H9 (cell line): ENCODE measurements around the gene SLC16A11. TPM values are rescaled to one million over a fixed set of nuclear protein-coding genes. Genes with fewer than 3 reads are reported as not detected.

ENCODE experiments used
- DNase-seq: peaks from one replicate; pipeline ENCODE4 v3.0.0-alpha.2; 2017
- H2AFZ ChIP-seq: one replicate; pipeline ENCODE4 v1.6.1; 2013; ENCODE audit warnings: mild to moderate bottlenecking, low read length, control low read depth, moderate library complexity
- H2AK5ac ChIP-seq: 2 replicates; pipeline ENCODE4 v1.6.1; 2013; ENCODE audit warnings: low read length, control low read depth, mixed read lengths; ENCODE audit not compliant: insufficient read length
- H2BK120ac ChIP-seq: one replicate; pipeline ENCODE4 v1.6.1; 2013; ENCODE audit warnings: low read depth, mild to moderate bottlenecking, low read length, control low read depth, inconsistent platforms; ENCODE audit not compliant: poor library complexity, severe bottlenecking
- H2BK12ac ChIP-seq: 2 replicates; pipeline ENCODE4 v1.6.1; 2013; ENCODE audit warnings: low read length, control low read depth, mixed read lengths, low read depth; ENCODE audit not compliant: insufficient read length
- H2BK15ac ChIP-seq: 2 replicates; pipeline ENCODE4 v1.6.1; 2013; ENCODE audit warnings: low read depth, low read length, control low read depth
- H2BK20ac ChIP-seq: one replicate; pipeline ENCODE4 v1.6.1; 2013; ENCODE audit warnings: low read depth, mild to moderate bottlenecking, low read length, control low read depth, inconsistent platforms; ENCODE audit not compliant: poor library complexity, severe bottlenecking
- H2BK5ac ChIP-seq: 2 replicates; pipeline ENCODE4 v1.6.1; 2013; ENCODE audit warnings: low read length, control low read depth, mixed read lengths; ENCODE audit not compliant: insufficient read length
- H3K14ac ChIP-seq: 2 replicates; pipeline ENCODE4 v1.6.1; 2013; ENCODE audit warnings: low read length, control low read depth; ENCODE audit not compliant: insufficient read depth
- H3K18ac ChIP-seq: 2 replicates; pipeline ENCODE4 v1.6.1; 2013; ENCODE audit warnings: low read depth, mild to moderate bottlenecking, mixed read lengths, low read length, control low read depth; ENCODE audit not compliant: insufficient read length
- H3K23ac ChIP-seq: 2 replicates; pipeline ENCODE4 v1.6.1; 2013; ENCODE audit warnings: low read length, control low read depth, mixed read lengths, low read depth; ENCODE audit not compliant: insufficient read length
- H3K23me2 ChIP-seq: 2 replicates; pipeline ENCODE4 v1.6.1; 2013; ENCODE audit warnings: low read depth, mild to moderate bottlenecking, mixed read lengths, low read length, control low read depth; ENCODE audit not compliant: insufficient read length, poor library complexity, severe bottlenecking
- H3K27ac ChIP-seq: 2 replicates; pipeline ENCODE4 v1.5.1; 2013; ENCODE audit warnings: low read length, control low read depth, mixed read lengths, low read depth; ENCODE audit not compliant: insufficient read length
- H3K27me3 ChIP-seq: 2 replicates; pipeline ENCODE4 v1.6.1; 2013; ENCODE audit warnings: low read length, control low read depth, inconsistent platforms; ENCODE audit not compliant: insufficient read depth
- H3K4ac ChIP-seq: 2 replicates; pipeline ENCODE4 v1.6.1; 2013; ENCODE audit warnings: low read depth, mild to moderate bottlenecking, control low read depth, inconsistent platforms, low read length, moderate library complexity
- H3K4me1 ChIP-seq: 2 replicates; pipeline ENCODE4 v1.6.1; 2013; ENCODE audit warnings: low read length, control low read depth, inconsistent platforms; ENCODE audit not compliant: insufficient read depth
- H3K4me2 ChIP-seq: 2 replicates; pipeline ENCODE4 v1.6.1; 2013; ENCODE audit warnings: low read length, control low read depth, mixed read lengths; ENCODE audit not compliant: insufficient read length, insufficient read depth
- H3K56ac ChIP-seq: 2 replicates; pipeline ENCODE4 v1.6.1; 2013; ENCODE audit warnings: low read depth, mild to moderate bottlenecking, mixed read lengths, low read length, control low read depth; ENCODE audit not compliant: insufficient read length
- H3K79me1 ChIP-seq: 2 replicates; pipeline ENCODE4 v1.6.1; 2013; ENCODE audit warnings: low read depth, mild to moderate bottlenecking, moderate library complexity, low read length, control low read depth, inconsistent platforms; ENCODE audit not compliant: insufficient read depth, poor library complexity, severe bottlenecking
- H3K79me2 ChIP-seq: 2 replicates; pipeline ENCODE4 v1.6.1; 2013; ENCODE audit warnings: low read length, control low read depth, inconsistent platforms; ENCODE audit not compliant: insufficient read depth
- H3K9ac ChIP-seq: 2 replicates; pipeline ENCODE4 v1.6.1; 2013; ENCODE audit warnings: low read length, control low read depth, mixed read lengths; ENCODE audit not compliant: insufficient read length; ENCODE audit errors: extremely low read depth
- H3K9me3 ChIP-seq: one replicate; pipeline ENCODE4 v1.6.1; 2013; ENCODE audit warnings: low read depth, low read length, inconsistent platforms; ENCODE audit not compliant: control insufficient read depth
- H3T11ph ChIP-seq: one replicate; pipeline ENCODE4 v1.6.1; 2013; ENCODE audit warnings: mild to moderate bottlenecking, low read length, control low read depth, inconsistent platforms
- H4K20me1 ChIP-seq: one replicate; pipeline ENCODE4 v1.6.1; 2013; ENCODE audit not compliant: control insufficient read depth, insufficient read length, insufficient read depth
- H4K5ac ChIP-seq: 2 replicates; pipeline ENCODE4 v1.6.1; 2013; ENCODE audit warnings: low read depth, mild to moderate bottlenecking, mixed read lengths, low read length, control low read depth; ENCODE audit not compliant: insufficient read length
- H4K8ac ChIP-seq: replicated peaks from 2 replicates; pipeline ENCODE4 v1.6.1; 2013; ENCODE audit warnings: low read length, control low read depth, mixed read lengths, low read depth; ENCODE audit not compliant: insufficient read length
- H4K91ac ChIP-seq: 2 replicates; pipeline ENCODE4 v1.6.1; 2013; ENCODE audit warnings: low read depth, mild to moderate bottlenecking, moderate library complexity, mixed read lengths, low read length, control low read depth; ENCODE audit not compliant: insufficient read length
- H3K27ac Mint-ChIP-seq, 3 experiments: 2 replicates in 2 of 3; 3 replicates in 1 of 3; pipeline ENCODE4 v1.8.0; 2020 to 2021; ENCODE audit warnings: mixed read lengths in 3 of 3, mild to moderate bottlenecking in 1 of 3, moderate library complexity in 1 of 3
- H3K27me3 Mint-ChIP-seq: 2 replicates; pipeline ENCODE4 v1.8.0; 2021; ENCODE audit warnings: low read depth, mild to moderate bottlenecking, moderate library complexity, mixed read lengths
- H3K36me3 Mint-ChIP-seq, 3 experiments: 2 replicates in 2 of 3; 3 replicates in 1 of 3; pipeline ENCODE4 v1.8.0; 2020 to 2021; ENCODE audit warnings: low read depth in 3 of 3, mixed read lengths in 3 of 3; ENCODE audit not compliant: insufficient read depth in 1 of 3
- H3K4me1 Mint-ChIP-seq, 2 experiments: 2 replicates each; pipeline ENCODE4 v1.8.0; 2020; ENCODE audit warnings: mixed read lengths in 2 of 2
- H3K4me3 Mint-ChIP-seq, 2 experiments: 2 replicates in 1 of 2; 3 replicates in 1 of 2; pipeline ENCODE4 v1.8.0; 2020 to 2021; ENCODE audit warnings: mild to moderate bottlenecking in 2 of 2, mixed read lengths in 2 of 2, moderate library complexity in 1 of 2
- H3K9me3 Mint-ChIP-seq, 2 experiments: 2 replicates in 1 of 2; 3 replicates in 1 of 2; pipeline ENCODE4 v1.8.0; 2020; ENCODE audit warnings: mild to moderate bottlenecking in 2 of 2, mixed read lengths in 2 of 2, moderate library complexity in 1 of 2
- WGBS: extraction: QIAGEN DNeasy Blood & Tissue Kit; methylation state at CpG from one replicate; pipeline ENCODE4 v1.1.7; 2013; ENCODE audit warnings: missing lambda C conversion rate, low lambda C conversion rate, mixed read lengths; ENCODE audit not compliant: insufficient read length; ENCODE audit errors: extremely low coverage; 5-methylcytosine and 5-hydroxymethylcytosine counted together
- total RNA-seq: library from RNA; stranded (reverse); gene quantifications from 2 replicates; pipeline ENCODE4 v1.2.1, GENCODE V29; 2021
- TF ChIP-seq, protein P1 (sequence below): fragments of 200-600 bp; sonication (generic); conservative IDR thresholded peaks from 3 replicates; pipeline ENCODE4 v1.8.0; 2021; ENCODE audit warnings: antibody characterized with exemption, mild to moderate bottlenecking

Gene SLC16A11
- total RNA-seq, 1 experiment from 2014 or later = 0.13 TPM

DNA sequence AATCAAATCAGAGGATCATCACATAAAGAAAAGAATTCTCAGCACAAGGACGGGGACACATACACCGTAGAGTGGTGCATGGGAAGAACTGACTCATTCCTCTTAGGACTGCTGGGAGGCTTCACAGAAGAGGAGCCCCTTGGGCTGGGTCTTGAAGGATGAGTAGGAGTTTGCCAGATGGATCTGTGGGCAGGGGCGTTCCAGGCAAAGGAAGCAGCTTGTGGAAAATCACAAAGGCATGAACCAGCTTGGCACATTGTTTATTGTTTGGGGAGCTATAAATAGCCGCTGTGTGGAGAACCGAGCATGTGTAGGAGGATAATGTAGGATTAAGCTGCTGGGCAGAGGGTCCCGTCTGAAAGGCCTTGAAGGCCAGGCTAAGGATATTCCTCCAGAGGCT is 5.1 kb upstream of the SLC16A11 start:
- Mint-ChIP-seq H3K4me3 (no peak overlapping the region), H3K9me3 (no peaks in the 10 kb centered on the region), H3K36me3 (no peaks in the 10 kb centered on the region), H3K27ac (no peak overlapping the region), H3K27me3 (peaks cover 70% of the 10 kb centered on the region), H3K4me1 (peaks cover 14 to 19% of the 10 kb centered on the region in 2 experiments)
- WGBS = no CpG with 5 or more reads among the region's 6 CpGs
- Histone ChIP-seq H3K4me1 (no peaks in the 10 kb centered on the region), H3K27ac (no peak overlapping the region), H3K9ac (no peak overlapping the region), H2BK120ac (no peak overlapping the region), H2AFZ (no peak overlapping the region), H2BK20ac (no peak overlapping the region), H3K4me2 (no peak overlapping the region), H3K27me3 (peaks cover 4% of the 10 kb centered on the region), H2BK15ac (no peak overlapping the region), H3K79me1 (no peaks in the 10 kb centered on the region), H4K91ac (no peak overlapping the region), H2BK5ac (no peak overlapping the region), H3K56ac (no peak overlapping the region), H3K14ac (no peak overlapping the region), H3K23me2 (peaks cover 12% of the 10 kb centered on the region), H4K5ac (no peak overlapping the region), H3K79me2 (no peaks in the 10 kb centered on the region), H3K4ac (no peak overlapping the region), H4K8ac (no peak overlapping the region), H4K20me1 (no peaks in the 10 kb centered on the region), H3K9me3 (no peaks in the 10 kb centered on the region), H2BK12ac (no peak overlapping the region), H3T11ph (no peak overlapping the region), H3K18ac (no peak overlapping the region), H2AK5ac (no peak overlapping the region), H3K23ac (no peak overlapping the region)
- TF ChIP-seq, protein P1, sequence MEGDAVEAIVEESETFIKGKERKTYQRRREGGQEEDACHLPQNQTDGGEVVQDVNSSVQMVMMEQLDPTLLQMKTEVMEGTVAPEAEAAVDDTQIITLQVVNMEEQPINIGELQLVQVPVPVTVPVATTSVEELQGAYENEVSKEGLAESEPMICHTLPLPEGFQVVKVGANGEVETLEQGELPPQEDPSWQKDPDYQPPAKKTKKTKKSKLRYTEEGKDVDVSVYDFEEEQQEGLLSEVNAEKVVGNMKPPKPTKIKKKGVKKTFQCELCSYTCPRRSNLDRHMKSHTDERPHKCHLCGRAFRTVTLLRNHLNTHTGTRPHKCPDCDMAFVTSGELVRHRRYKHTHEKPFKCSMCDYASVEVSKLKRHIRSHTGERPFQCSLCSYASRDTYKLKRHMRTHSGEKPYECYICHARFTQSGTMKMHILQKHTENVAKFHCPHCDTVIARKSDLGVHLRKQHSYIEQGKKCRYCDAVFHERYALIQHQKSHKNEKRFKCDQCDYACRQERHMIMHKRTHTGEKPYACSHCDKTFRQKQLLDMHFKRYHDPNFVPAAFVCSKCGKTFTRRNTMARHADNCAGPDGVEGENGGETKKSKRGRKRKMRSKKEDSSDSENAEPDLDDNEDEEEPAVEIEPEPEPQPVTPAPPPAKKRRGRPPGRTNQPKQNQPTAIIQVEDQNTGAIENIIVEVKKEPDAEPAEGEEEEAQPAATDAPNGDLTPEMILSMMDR = no peak
- no peak for DNase-seq
